GM12873 (cell line): ENCODE data around the gene HOXB7.

Source experiments
- CTCF ChIP-seq: IDR thresholded peaks from 2 replicates; pipeline ENCODE4 v1.5.1; 2012; ENCODE audit warnings: low read depth, mild to moderate bottlenecking, moderate library complexity, low read length, control low read depth; ENCODE audit not compliant: insufficient read depth; ENCODE audit errors: missing control alignments

The HOXB7 gene

GRCh38 chr17:48592057-48592514 is 18.7 kb downstream of the HOXB7 start:
- TF ChIP-seq CTCF, result no peak

GRCh38 chr17:48591255-48592056 is 19.4 kb downstream of the HOXB7 start:
- TF ChIP-seq CTCF, result no peak

- TF ChIP-seq CTCF, result no peak
Measured at GRCh38 chr17:48590607-48591161, 20.1 kb downstream of the HOXB7 start.

GRCh38 chr17:48589831-48590606 is 20.8 kb downstream of the HOXB7 start, which contains the start of gene HOXB3:
Gene HOXB3 (minus strand): TSS chr17:48590241. CDS start chr17:48552474, 37,767 bp downstream.
- no peak for TF ChIP-seq CTCF

GRCh38 chr17:48589060-48589830 is 21.6 kb downstream of the HOXB7 start:
- TF ChIP-seq CTCF, result no peak

- no peak for TF ChIP-seq CTCF
Measured at GRCh38 chr17:48588528-48588927, 22.3 kb downstream of the HOXB7 start.
